GM12892 (cell line): Measurements from ENCODE around the gene CORO7.
A peak's percentile ranks its signal among the peaks of the same experiment; 100 is the strongest.

Experiments used
- DNase-seq: peaks from one replicate; pipeline ENCODE4 v3.0.0; 2011; ENCODE audit not compliant: insufficient read length
- FAIRE-seq: peaks from 2 replicates; lab custom pipeline; 2011; peaks lifted over from hg19 to GRCh38; lab: Jason Lieb, UNC
- POLR2A ChIP-seq: IDR thresholded peaks from 2 replicates; pipeline ENCODE4 v1.6.1; 2011; ENCODE audit warnings: low read depth, low read length, control low read depth
- POLR2AphosphoS5 ChIP-seq: IDR thresholded peaks from 2 replicates; pipeline ENCODE4 v1.6.1; 2011; ENCODE audit warnings: low read depth, low read length, control low read depth
- TAF1 ChIP-seq: IDR thresholded peaks from 2 replicates; pipeline ENCODE4 v1.6.1; 2011; ENCODE audit warnings: low read depth, mild to moderate bottlenecking, control low read depth, low read length, borderline replicate concordance

CORO7 gene

GRCh38 chr16:4378161-4378666 lies 38.2 kb downstream of the CORO7 start:
- DNase-seq (no peak), FAIRE-seq (no peak)
- TF ChIP-seq TAF1 (no peak), POLR2A (no peak)

DNA sequence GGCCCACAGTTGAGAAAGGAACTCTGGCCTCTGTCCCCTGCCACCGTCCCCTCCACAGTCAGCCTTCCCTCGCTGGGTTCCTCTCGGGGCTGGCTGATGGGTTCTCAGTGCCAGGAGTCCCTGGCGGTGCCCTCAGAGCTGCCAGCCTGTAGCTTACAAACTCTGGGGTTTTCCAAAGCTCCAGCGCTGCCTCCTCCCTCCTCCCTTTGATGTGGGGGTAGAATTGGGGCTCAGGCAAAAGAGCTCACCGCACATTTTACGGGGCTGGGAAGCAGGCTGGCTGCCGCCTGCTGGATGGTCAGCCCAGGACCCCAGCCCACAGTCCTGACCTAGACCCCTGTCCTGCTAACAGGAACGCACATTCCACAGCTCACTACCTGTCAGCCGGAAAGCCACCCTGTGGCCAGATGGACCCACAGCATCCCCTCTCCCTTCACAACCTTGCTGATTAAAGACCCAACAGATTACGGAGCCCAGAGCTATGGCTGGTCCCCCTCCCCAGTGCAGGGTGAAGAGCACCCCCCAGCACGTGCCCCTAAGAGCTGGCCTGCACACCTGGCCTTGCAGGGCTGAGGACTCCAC lies 38.7 kb downstream of the CORO7 start:
- no peak for TF ChIP-seq POLR2A
- TF ChIP-seq TAF1: no peak
- no peak for TF ChIP-seq POLR2AphosphoS5
- FAIRE-seq: no peak
- DNase-seq: no peak

DNA sequence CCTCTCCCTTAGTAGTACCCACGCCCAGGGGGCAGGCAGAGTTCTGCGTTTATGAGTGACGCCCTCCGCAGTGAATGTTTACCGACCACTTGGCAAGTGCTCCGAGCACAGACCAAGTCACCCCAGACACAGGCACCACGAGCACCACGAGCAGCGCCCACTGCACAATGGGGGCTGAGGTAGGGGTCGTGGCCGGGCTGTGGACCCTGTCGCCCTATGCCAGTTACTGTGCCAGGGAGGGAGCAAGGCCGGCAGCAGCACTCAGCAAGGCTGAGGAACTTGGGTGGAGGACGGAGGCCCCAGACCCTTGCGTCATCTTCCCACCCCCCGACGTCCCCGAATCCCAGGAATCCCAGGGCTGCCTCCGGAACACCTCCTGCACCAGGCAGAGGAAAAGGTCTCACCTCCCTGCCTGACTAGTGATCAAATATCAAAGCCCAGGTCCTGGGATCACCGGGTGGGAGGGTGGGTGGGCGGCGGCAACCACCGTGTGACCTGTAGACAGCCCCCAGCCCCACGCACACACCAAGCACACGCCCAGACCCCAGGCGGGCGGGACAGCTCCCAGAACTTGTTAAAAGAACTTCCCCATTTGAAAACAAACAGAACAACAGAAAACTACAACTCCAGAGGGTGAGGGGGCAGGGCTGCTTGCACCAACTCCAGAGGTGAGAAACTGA lies 39.4 kb downstream of the CORO7 start:
- FAIRE-seq (no peak), DNase-seq (no peak)
- no peak for TF ChIP-seq TAF1
- TF ChIP-seq POLR2AphosphoS5: no peak
- no peak for TF ChIP-seq POLR2A

- TF ChIP-seq POLR2A: no peak
- TF ChIP-seq POLR2AphosphoS5: no peak
- TF ChIP-seq TAF1: no peak
- DNase-seq (no peak), FAIRE-seq (no peak)
Measured at GRCh38 chr16:4376126-4376892, 40.1 kb downstream of the CORO7 start.

- TF ChIP-seq TAF1 (no peak), POLR2A (no peak), POLR2AphosphoS5 (no peak)
- FAIRE-seq (no peak), DNase-seq (no peak)
Measured at GRCh38 chr16:4375717-4376116, 40.7 kb downstream of the CORO7 start.

DNA sequence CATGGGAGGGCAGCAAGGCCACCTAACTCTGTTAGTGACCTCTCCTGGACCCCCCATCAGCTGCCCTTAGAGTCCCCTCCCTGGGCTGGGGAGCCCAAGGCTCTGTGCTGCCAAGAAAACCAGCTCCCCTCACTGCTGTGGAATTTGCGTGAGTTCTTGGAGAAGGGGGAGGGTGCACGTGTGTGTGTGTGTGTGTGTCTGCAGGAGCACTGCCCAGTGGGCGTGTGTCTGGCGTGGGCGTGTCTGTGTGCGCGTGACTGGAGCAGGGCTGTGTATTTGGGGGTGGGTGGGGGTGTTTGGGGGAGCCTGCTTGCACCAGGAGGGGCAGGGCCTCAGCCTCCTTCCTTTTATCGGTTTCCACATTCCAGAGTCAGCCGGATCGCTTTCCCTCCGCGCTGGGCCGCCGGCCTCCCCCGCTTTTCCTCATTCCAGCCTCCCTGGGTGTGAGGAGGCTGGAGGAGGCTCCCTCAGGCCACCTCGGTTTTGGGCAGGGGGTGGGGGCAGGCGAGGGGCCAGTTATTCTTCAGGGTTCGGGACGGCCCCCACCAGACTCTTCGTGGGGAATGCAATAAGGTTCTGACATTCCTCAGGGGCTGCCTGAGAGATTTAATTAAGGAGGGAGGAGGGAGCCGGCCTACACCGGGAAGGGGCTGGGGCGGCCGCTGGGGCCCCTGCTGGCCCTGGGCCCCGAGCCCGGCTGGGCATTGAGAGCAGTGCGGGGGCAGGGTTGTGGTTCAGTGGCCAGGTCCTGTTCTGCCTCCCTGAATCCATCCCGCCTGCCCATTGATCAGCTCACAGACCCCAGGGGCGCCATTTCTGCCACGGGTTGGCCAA lies 42.3 kb downstream of the CORO7 start:
- DNase-seq (no peak), FAIRE-seq (no peak)
- TF ChIP-seq TAF1: no peak
- no peak for TF ChIP-seq POLR2A
- no peak for TF ChIP-seq POLR2AphosphoS5

DNA sequence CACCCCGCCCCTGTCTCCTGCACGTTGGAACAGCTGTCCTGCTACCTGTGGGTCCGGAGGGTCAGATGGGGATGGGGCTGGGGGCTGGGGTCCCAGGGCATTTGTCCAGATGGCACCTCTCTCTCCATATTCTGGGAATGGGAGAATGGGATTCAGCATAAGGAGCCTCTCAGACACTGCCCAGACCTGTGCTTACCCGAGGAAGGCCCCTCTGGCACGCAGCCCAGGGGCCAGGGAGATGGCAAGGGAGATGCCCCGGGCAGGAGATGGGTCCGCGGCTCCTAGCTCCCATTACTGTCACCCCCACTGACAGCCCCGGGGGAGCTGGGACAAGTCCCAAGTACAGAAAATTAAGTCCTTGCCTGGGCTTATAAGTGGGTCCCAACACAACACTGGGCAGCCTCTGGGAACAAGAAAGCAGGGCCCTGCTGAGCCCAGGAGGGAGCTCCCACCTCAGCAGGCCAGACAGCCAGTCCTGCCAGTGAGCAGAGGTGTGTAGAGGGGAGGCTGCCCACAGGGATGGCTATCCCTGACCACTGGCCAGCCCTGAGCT lies 43.0 kb downstream of the CORO7 start:
- no peak for FAIRE-seq
- TF ChIP-seq TAF1: no peak
- no peak for DNase-seq

DNA sequence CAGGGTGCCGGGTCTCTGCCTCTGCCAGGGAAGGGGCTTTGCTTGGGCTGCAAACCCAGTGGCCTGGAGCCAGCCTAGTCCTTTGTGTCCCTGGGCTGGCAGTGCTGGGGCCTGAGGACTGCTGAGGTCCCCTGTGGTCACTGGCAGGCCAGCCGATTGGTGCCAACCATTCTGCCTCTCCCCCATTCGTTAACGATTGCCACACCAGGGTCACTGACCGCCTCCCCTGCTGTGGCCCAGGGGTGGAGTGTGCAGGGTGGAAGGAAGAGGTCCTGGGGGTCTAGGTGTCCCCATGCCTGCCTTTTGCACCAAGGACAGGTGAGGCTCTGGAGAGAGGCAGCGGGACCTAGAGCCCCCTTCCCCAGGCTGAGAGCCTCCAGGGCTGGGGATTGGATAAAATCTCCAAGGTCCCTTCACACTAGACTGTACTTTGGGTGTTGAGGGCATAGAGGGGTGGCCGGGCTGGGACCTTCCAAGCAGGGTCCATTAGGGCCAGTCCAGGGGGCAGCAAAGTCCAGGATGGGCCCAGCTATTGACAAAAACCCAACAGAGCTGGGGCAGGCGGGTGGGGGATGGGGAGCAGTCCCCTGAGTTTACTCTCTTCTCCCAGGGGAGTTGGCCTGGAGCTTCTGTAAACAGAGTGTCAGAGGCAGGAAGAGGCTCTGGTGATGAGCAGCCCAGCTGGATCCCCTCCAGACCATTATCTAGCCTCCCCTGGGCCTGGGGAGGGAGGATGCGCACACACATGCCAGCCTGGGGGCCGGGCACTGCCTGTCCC lies 43.6 kb downstream of the CORO7 start:
- no peak for FAIRE-seq
- DNase-seq: no peak
- no peak for TF ChIP-seq POLR2A
- TF ChIP-seq POLR2AphosphoS5: no peak
- TF ChIP-seq TAF1: no peak

DNA sequence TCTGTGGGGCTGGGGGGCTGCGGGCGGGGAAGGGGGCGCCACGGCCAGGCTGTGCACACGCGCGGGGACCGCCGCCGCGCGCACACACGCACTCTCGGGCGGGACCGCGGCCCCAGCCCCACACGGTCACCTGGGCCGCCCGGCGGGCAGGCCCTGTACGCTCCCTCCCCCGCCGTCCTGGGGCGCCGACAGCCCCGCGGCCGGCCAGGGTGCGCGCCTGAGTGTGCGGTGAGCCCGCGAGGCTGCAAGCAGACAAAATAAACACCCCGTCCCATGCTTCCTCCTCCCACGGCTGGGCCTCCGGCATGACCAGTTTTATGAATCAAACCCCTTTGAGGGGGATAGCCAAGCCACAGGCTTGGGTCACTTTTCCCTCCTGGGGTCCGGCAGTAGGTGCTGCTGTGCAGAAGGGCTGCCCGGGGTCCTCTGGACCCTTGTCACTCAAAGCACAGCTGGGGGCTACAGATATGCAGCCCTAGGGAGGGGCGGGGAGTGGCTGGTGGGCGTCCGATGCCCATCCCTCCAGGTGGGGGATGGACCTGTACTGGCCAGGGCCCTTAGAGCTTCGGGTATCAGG lies 44.3 kb downstream of the CORO7 start:
- TF ChIP-seq TAF1: no peak
- TF ChIP-seq POLR2AphosphoS5: no peak
- TF ChIP-seq POLR2A: no peak; the same call in 1 of the 2 replicates
- DNase-seq (no peak), FAIRE-seq (peak; percentile 5)
